PC-9 (cell line): ENCODE data around the gene IFT57. TPM values are rescaled to one million over a fixed set of nuclear protein-coding genes. Genes with fewer than 3 reads are reported as not detected.

Experiments
- BruUV-seq: library from RNA; stranded (reverse); fragments of 400-500 nt; replicated peaks from 2 replicates; lab custom pipeline; 2021; lab: Mats Ljungman, UMichigan
- CTCF ChIA-PET: fragments of 300-600 bp; sonication (Branson Sonifier 250); formaldehyde crosslinking; loops from one replicate; lab custom pipeline; 2022; ENCODE audit warnings: antibody characterized with exemption; lab: Charles Lee
- POLR2A ChIA-PET: fragments of 300-600 bp; sonication (Branson Sonifier 250); formaldehyde crosslinking; loops from one replicate; lab custom pipeline; 2022; ENCODE audit warnings: antibody characterized with exemption; ENCODE audit not compliant: unreplicated experiment; lab: Charles Lee
- DNase-seq, 2 experiments: peaks; one replicate each; pipeline versions ENCODE4 v3.0.0 to v3.0.0-alpha.2; 2015 to 2022; ENCODE audit warnings: mixed read lengths in 1 of 2
- H2AFZ ChIP-seq: fragments of 200-600 bp; sonication (generic); 2 replicates; pipeline ENCODE4 v1.8.1; 2017; ENCODE audit warnings: antibody characterized with exemption
- H3F3A ChIP-seq: fragments of 200-600 bp; sonication (generic); 2 replicates; pipeline ENCODE4 v1.8.1; 2017; ENCODE audit warnings: antibody characterized with exemption, mild to moderate bottlenecking, low read depth; ENCODE audit not compliant: insufficient read depth
- H3K27ac ChIP-seq: fragments of 200-600 bp; sonication (generic); 2 replicates; pipeline ENCODE4 v1.6.1; 2016; ENCODE audit warnings: mixed run types
- H3K27me3 ChIP-seq: fragments of 200-600 bp; sonication (generic); 2 replicates; pipeline ENCODE4 v1.6.1; 2016; ENCODE audit warnings: low read depth, mixed run types; ENCODE audit not compliant: insufficient read depth
- H3K36me3 ChIP-seq: fragments of 200-600 bp; sonication (generic); 2 replicates; pipeline ENCODE4 v1.6.1; 2016; ENCODE audit warnings: low read depth, mixed run types
- H3K4me1 ChIP-seq: fragments of 200-600 bp; sonication (generic); replicated peaks from 2 replicates; pipeline ENCODE4 v1.6.1; 2016; ENCODE audit warnings: mixed run types; ENCODE audit not compliant: insufficient read depth
- H3K4me2 ChIP-seq: fragments of 200-600 bp; sonication (generic); 2 replicates; pipeline ENCODE4 v1.6.1; 2017; ENCODE audit warnings: mixed run types
- H3K4me3 ChIP-seq: fragments of 200-600 bp; sonication (generic); 2 replicates; pipeline ENCODE4 v1.6.1; 2016; ENCODE audit warnings: mixed run types
- H3K79me2 ChIP-seq: fragments of 200-600 bp; sonication (generic); 2 replicates; pipeline ENCODE4 v1.6.1; 2017; ENCODE audit warnings: low read depth, mixed run types
- H3K9me2 ChIP-seq: fragments of 200-600 bp; sonication (generic); 2 replicates; pipeline ENCODE4 v1.8.1; 2017; ENCODE audit warnings: mild to moderate bottlenecking; ENCODE audit not compliant: insufficient read depth
- H3K9me3 ChIP-seq: fragments of 200-600 bp; sonication (generic); 2 replicates; pipeline ENCODE4 v1.8.1; 2016; ENCODE audit warnings: low read depth; ENCODE audit not compliant: insufficient read depth
- H4K20me1 ChIP-seq: fragments of 200-600 bp; sonication (generic); 2 replicates; pipeline ENCODE4 v1.8.1; 2017; ENCODE audit not compliant: insufficient read depth
- EZH2 ChIP-seq: fragments of 200-600 bp; sonication (generic); IDR thresholded peaks from 2 replicates; pipeline ENCODE4 v1.8.0; 2017; ENCODE audit warnings: antibody characterized with exemption, low read depth
- intact Hi-C: fragments of 100-400 bp; cut with micrococcal nuclease; formaldehyde crosslinking; loops from one replicate; pipeline ENCODE4 v1.10.0; 2022; ENCODE audit not compliant: unreplicated experiment
- total RNA-seq: library from RNA; stranded (reverse); gene quantifications from 2 replicates; pipeline ENCODE4 v1.2.3, GENCODE V29; 2021
- TF ChIP-seq, protein P1 (sequence below): fragments of 200-600 bp; sonication (generic); conservative IDR thresholded peaks from 2 replicates; pipeline ENCODE4 v1.6.1; 2017; ENCODE audit warnings: mixed run types, antibody characterized with exemption, mild to moderate bottlenecking, moderate library complexity

IFT57 gene
- total RNA-seq, 1 experiment from 2014 or later = 55.2 TPM

DNA sequence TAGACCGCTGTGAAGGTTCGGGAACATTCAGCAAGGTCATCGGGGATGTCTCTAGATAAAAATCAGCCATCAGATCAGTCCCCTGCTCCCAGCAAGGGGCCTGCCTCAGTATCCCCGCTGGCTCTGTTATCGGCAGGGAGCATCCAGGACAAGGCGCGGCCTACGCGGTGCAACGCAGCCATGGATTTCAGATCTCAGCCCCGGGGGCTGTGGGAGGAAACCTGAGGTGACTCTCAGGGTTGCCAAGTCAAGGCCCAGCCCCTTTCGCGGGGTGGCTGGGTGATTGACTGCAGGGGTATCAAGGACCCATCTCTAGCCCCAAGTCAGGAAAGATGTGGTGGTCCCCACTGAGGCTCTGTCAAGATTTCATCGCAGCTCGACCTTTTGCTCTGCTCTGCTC, 108.2 kb downstream of the IFT57 start:
- no peaks in the 10 kb centered on the region for H3K4me1 ChIP-seq
- H3K79me2 ChIP-seq = no peaks in the 10 kb centered on the region
- H3K36me3 ChIP-seq = no peaks in the 10 kb centered on the region
- POLR2A ChIA-PET = no interaction called here
- no peak overlapping the region for H2AFZ ChIP-seq
- no peaks in the 10 kb centered on the region for H4K20me1 ChIP-seq
- H3K9me3 ChIP-seq = no peaks in the 10 kb centered on the region
- no peak for DNase-seq
- H3K9me2 ChIP-seq = no peaks in the 10 kb centered on the region
- no peaks in the 10 kb centered on the region for H3K27me3 ChIP-seq
- TF ChIP-seq, protein P1, sequence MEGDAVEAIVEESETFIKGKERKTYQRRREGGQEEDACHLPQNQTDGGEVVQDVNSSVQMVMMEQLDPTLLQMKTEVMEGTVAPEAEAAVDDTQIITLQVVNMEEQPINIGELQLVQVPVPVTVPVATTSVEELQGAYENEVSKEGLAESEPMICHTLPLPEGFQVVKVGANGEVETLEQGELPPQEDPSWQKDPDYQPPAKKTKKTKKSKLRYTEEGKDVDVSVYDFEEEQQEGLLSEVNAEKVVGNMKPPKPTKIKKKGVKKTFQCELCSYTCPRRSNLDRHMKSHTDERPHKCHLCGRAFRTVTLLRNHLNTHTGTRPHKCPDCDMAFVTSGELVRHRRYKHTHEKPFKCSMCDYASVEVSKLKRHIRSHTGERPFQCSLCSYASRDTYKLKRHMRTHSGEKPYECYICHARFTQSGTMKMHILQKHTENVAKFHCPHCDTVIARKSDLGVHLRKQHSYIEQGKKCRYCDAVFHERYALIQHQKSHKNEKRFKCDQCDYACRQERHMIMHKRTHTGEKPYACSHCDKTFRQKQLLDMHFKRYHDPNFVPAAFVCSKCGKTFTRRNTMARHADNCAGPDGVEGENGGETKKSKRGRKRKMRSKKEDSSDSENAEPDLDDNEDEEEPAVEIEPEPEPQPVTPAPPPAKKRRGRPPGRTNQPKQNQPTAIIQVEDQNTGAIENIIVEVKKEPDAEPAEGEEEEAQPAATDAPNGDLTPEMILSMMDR = no peak
- no peak for TF ChIP-seq EZH2
- BruUV-seq = no TSS peak
- H3K27ac ChIP-seq = no peak overlapping the region
- no peak overlapping the region for H3K4me3 ChIP-seq
- no peaks in the 10 kb centered on the region for H3F3A ChIP-seq
- intact Hi-C loops = no loop called here
- H3K4me2 ChIP-seq = no peak overlapping the region
- CTCF ChIA-PET = no interaction called here

- Histone ChIP-seq H3K9me3 (no peaks in the 10 kb centered on the region), H3K4me1 (peaks cover 12% of the 10 kb centered on the region), H3K79me2 (no peaks in the 10 kb centered on the region), H2AFZ (no peak overlapping the region), H3K4me3 (no peak overlapping the region), H3K36me3 (no peaks in the 10 kb centered on the region), H3K27me3 (no peaks in the 10 kb centered on the region), H3F3A (peaks cover 8% of the 10 kb centered on the region; the same call in 1 of the 2 replicates), H3K4me2 (no peak overlapping the region), H3K9me2 (no peaks in the 10 kb centered on the region), H3K27ac (no peak overlapping the region), H4K20me1 (no peaks in the 10 kb centered on the region)
- no peak for TF ChIP-seq EZH2
- TF ChIP-seq, protein P1 = no peak
- ChIA-PET CTCF (no interaction called here), POLR2A (no interaction called here)
- no peak for DNase-seq
- intact Hi-C loops = no loop called here
- no TSS peak for BruUV-seq
Observed at GRCh38 chr3:108110934-108111333, 111.3 kb downstream of the IFT57 start.

Other genes with a start within 250 kb of the IFT57 start
- 74.8 and 76.9 TPM in 2 replicates for gene CD47, start 131.4 kb downstream of the IFT57 start, total RNA-seq
- not detected in 2 replicates for gene HHLA2, start 74.1 kb upstream of the IFT57 start, total RNA-seq